Activated CD4-positive, alpha-beta T cell treated with anti-CD3 and anti-CD28 coated beads, Interleukin-2, amount 50 U/mL, for 48 hours (primary cell): Measurements from ENCODE around the gene ABI1.

Source experiments
- DNase-seq, 2 experiments: peaks; one replicate each; pipeline ENCODE4 v3.0.0-alpha.2; 2020

Gene ABI1

DNA sequence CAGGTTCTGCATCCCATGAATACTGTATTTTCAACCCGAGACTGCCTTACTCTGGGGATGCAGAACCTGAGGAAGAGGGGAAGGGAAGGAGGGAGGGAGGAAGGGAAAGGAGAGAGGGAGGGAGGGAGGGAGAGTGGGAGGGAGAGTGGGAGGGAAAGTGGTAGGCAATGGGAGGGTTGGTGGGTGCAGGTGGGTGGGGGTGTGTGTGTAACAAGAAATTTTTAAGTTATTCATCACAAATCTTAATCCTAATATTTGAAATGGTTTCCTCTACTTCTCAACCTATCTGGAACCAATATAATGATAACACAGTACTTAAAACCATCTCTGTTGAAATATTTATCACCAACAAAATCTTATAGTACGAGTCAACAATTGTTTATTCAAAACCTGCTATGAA, 95.2 kb downstream of the ABI1 start:
- DNase-seq, result no peak

DNA sequence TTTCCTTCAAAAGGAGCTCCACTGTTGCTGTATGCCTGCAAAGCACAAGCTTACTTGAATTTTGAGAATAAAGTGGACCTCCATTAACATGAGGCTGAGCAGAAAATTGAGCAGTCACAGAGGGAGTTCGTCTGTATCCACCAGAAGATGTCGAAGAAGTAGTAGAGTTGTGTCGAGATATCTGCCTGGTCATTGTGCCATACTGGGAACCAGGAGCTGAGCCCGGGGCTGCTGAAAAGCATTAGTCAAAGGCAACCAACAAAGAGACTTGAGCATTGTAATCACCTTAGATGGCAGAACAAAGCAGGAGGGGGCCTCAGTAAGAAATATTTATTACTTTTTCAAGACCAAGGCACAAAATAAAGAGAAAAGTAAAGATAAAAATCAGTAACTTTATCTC, 101.8 kb downstream of the ABI1 start:
- DNase-seq, result no peak

DNA sequence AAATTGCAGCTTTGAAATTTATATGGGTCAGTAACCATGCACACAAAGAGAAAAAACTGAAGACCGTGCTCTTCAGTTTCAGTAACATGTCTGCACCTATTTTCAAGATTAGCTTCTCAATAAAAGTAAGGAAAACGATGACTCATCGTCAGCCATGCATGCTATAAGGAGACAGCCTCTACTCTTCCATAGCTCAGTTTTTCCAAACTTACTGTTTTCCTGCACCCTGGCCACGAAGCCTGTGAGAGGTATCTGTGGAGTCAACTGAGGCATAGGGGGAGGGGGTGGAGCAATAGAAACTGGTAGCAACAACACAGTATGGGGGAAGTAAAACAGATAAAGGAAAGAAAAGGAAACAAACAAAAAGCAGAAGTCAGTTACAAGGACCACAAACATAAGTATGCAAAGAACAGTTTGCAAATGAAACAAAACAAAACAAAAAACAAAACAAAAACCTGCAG, 105.3 kb downstream of the ABI1 start:
- DNase-seq, result no peak

DNA sequence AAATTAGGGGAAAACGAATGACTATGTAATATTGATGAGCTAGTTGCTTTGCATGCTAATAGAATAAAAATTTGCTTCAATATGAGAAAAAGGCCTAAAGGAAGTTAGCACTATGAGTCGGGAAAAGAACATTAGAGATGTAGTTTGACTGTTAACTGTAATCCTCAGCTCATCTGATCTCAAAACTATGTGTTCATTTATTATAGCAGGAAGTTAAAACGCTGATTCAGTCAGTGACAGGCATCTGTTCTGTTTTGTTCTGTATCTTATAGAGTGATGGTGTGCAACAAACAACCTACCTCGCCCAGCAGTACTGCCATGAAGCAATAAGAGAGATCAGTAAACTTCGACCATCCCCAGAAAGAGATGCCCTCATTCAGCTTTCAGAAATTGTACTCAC, 114.7 kb downstream of the ABI1 start:
- no peak for DNase-seq

DNA sequence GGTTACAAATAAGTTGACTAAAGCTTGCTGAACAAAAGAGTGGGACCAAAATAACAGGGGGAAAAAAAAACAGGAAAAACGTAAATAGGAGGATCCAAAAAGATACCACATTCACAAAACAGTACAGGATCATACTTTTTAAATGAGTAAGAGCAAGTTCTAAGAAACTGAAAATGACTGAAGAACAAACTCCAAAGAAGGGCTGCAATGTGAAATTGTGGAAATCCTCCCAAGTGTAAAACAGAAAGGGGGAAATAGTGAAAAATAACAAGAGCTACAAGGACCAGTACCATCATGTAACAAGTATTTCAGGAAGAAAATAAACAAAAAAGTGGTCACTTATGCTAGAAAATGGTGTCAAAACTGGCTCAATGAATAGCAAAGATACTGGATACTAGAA, 116.9 kb downstream of the ABI1 start:
- DNase-seq, result no peak

DNA sequence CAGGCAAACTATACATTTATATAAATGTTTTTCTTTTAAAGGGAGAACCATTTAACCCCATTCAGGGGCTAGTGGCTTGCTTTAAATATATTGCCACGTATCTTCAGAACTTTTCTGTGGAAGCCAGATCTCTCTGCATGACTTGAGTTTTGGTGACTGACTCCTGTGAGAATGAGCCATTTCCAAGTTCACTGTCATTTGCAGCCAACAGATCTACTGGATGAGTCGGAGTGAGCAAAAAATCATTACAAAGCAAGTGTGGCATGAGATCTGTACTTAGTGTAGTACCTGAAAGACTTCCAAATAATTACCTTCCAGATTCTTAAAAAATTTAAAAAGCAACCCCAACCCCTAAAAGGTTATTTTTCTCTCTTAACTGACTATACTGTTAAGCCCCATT, 117.7 kb downstream of the ABI1 start:
- no peak for DNase-seq

DNA sequence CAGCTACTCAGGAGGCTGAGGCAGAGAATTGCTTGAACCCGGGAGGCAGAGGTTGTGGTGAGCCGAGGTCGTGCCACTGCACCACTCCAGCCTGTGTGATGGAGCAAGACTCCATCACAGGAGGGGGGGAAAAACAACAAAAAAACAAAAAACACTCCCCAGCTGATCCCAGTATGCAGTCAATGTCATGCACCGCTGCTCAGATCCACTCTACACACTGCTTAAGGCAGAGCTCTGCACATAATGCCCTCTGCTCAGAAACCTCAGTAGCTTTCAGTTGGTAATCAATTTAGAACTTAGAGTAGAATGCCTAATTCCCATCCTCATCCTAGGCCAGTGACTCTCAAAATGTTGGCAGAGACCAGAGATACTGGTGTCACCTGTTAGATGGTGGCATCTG, 119.4 kb downstream of the ABI1 start:
- no peak for DNase-seq

DNA sequence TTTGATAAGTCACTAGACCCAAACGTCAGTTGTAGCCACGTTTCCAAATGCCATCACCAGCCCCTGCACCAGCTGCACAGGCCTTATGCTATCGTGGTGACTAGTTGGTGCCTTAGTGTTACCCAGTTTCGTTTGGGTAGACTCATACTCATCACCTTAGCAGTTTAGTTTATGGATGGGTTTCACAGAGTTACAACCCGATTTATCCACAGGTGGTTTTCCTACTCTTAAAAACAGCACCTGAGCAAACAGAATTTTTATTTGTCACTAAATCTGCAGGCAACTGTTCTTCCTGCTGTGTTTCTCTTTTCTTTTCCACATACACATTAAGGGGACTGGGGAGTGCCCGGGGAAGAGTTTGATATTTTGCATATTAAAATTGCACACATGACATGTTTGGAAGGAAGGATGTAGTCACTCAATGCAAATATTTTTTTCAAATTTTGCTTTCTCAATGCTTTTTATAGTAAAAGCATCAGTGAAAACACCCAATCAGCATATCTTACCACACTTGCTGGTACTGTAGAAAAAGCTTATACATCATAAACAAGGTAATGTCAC, 121.6 kb downstream of the ABI1 start:
- DNase-seq, result peak; percentile 39 to 46

DNA sequence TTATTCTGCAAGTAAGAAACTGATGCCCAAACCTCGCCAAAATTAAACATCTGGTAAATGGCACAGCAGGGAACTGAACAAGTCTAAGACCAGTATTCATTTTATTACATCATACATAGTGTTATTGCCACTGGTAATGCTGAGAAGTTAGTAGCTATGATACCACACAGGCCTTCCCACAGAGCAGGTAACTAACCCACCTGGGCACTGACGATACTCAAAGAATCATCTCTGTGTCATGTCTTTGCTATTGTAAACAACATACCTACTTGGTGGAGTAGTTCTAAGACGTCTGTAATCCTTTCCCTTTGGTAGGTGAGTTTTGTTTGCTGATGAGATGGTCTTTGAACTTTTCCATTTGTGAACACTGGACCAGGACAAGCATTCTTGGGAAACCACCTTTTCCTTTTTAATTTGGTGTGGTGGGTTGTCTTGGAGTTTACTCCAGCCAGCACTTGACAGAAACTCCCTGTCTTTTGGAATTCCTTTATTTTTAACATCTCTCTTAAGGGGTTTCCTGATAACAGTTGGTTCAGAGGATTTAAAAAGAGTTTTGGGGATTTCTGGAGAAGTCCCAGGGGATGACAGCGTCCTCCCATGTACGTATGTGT, 122.4 kb downstream of the ABI1 start:
- DNase-seq, result no peak

DNA sequence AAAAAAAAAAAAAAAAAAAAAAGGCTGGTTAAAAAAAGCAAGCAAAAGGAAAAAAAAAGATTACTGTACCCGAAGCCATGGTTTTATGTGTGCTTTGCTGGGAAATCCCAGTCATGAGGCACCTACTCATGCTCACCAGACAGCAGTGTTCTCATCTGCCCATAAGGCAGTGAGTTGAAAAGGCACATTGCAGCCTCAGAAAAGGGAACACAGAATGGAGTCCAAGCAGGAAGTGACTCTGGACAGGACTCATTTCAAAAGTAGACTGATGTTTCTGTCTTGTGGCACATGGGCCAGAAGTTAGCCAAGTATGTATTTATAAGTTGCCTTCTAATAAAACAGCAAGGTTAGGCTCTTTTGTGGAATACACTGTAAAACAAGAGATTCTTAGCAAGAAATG, 123.0 kb downstream of the ABI1 start:
- peak in 1 of 2 experiments; percentile 51 for DNase-seq

DNA sequence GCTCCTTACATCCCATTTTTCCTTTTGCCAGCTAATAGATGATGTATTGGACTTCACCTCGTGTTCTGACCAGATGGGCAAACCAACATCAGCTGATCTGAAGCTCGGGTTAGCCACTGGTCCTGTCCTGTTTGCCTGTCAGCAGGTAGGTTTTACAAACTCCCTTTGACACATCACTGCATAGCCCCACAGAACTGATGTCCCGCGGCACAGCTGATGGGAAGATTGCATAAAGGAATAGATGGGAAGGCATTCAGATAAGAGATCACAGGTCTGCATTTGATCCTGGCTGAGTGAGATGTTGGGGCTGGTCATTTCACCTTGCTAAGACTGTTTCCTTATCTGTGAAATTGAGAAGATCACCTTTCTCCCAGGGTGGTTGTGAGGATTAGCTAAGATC, 125.3 kb downstream of the ABI1 start:
- DNase-seq, result no peak

DNA sequence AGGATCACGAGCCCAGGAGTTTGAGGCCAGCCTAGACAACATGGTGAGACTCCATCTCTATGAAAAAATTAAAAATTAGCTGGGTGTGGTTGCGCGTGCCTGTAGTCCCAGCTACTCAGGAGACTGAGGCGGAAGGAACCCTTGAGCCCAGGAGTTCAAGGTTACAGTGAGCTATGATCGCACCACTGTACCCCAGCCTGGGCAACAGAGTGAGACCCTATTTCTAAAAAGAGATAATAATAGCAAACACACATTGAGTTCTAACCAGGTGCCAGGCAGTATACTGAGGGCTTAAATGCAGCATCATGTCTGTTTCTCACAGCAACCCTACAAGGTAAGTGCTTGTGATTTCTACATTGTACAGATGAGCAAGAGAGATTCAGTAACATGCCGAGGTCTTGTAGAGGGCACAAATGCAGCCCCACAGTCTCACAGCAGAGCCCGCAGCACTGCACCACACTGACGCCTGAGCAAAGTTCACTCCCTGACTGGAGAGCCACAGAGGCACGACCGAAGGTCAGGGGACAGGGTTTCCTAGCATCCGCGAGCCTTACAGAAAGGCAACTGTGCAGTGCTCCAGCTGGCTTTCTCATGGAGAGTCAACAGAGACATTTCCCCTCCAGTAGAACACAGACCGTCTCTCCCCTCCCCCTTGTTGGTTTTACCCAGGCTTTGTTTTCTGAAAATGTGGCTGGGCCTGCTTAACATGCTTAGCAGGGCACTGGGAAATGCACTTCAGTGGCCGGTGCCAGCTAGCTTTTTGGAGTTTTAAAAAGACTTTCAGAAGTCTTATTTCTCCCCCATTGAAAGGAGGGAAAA, 126.8 kb downstream of the ABI1 start:
- no peak for DNase-seq

DNA sequence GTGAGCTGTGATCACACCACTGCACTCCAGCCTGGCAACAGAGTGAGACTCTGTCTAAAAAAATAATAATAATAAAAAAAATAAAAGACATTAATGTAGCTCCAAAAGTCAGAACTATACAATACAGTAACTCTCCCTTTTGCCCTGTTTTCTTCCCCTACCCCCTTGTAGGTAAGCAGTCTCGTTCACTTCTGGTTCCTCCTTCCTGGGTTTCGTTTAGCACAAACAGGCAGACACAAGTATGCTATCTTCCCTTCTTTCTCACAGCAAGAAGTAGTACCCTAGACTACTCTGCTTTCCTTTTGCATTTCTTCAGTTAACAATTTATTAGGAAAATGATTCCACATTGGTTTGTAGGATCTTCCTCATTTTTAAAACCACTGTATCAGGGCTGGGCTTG, 130.2 kb downstream of the ABI1 start:
- DNase-seq, result no peak

DNA sequence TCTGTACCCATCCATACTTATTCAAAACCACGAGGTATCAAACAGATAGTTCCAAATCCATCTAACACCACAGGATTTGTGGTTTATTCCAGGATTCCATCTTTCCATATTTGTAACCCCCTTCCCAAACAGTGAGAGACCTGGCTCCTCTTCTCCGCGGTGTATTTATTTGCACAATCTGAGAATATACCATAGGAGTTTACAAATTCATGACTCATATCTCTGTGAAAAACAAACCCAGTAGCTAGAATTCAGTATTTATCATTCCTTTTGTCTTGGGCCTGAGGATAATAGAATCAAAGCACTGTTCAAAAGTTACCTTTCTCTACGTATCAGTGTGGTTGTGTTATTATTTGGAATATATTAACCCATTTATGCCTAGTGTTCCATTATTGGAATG, 131.4 kb downstream of the ABI1 start:
- no peak for DNase-seq

DNA sequence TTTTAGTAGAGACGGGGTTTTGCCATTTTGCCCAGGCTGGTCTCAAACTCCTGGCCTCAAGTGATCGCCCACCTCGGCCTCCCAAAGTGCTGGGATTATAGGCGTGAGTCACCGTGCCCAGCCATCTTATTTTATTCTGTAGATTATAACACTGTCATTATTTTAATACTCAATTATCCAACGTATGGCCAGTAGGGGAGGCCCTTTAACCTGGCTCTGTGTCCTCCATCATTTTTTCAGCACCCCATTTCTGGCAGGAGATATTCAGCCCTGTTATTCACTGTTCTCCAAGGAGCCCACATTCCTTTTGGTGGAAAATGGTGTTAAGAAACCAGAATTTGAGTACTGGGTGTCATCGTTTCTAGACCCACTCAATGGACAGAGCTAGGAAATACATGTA, 131.8 kb downstream of the ABI1 start:
- no peak for DNase-seq

DNA sequence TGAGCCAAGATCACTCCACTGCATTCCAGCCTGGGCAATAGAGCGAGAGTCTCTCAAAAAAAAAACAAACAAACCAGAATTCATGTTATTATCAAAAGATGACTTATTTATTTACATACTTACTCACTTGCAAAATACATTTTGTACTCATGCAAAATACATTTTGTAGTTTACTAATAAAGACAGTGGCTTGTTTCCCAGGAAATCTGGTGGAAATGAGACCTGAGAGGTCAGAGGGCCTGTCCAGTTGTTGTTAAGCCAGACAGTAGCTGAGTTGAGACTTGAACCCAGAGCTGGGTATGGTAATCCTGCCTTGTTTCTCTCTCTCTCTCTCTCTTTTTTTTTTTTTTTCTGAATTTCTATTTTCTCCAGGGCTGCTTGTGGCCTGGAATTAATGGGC, 133.8 kb downstream of the ABI1 start:
- no peak for DNase-seq

DNA sequence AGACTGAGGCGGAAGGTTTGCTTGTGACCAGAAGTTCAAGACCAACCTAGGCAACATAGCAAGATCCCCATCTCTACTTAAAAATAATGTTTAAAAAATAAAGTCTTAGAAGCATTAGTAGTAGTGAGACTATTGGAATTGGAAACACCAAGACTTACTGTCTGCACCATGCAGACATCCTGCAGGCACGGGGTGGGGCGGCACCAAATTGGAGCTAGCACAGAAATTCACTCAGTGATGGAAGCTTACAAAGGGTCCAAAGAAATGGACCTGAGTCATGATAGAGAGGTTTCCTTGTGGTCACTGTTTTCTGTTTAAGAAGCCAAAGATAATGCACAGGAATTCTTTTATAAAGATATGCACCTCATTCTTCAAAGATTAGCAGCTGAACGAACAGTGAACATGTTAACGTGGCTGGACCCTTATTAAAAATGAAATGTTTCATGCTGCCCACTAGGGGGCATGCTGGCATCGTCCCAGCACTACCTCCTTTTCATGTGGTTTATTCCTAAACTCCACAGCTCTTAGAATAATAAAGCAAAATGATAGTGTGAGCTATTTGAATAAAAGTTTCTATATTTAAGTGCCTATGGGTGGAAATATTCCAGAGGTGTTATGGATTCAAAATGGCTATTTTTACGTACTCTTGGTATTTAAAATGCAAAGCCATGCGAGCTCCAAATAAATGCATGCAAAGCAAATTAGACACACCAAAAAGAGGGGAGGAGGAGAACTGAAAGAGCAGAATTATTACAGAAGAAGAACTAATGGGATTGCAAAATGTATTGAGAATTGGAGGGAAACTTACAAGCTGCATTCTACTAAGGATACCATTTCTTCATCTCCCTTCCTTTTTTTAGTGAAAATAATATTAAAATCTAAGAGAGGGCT, 134.7 kb downstream of the ABI1 start:
- DNase-seq, result peak; percentile 37 to 50

DNA sequence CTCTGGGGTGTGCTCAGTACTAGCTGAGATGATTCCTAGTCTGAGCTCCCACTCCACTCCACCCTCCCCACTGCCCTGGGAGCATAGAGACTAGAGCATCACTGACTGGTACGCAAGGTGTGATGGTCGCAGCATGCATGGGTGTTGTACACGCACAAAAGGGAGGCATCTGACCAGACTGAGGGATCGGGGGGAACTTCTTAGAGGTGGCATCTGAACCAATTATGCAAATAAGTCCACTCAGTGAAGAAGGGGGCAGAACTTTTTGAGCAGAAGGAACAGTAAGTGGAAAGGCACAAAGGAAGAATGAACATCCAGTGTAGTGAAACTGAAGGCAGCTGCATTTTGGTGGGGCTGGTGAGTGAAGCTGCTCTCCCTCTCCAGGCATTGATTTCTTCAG, 137.7 kb downstream of the ABI1 start:
- DNase-seq, result no peak

DNA sequence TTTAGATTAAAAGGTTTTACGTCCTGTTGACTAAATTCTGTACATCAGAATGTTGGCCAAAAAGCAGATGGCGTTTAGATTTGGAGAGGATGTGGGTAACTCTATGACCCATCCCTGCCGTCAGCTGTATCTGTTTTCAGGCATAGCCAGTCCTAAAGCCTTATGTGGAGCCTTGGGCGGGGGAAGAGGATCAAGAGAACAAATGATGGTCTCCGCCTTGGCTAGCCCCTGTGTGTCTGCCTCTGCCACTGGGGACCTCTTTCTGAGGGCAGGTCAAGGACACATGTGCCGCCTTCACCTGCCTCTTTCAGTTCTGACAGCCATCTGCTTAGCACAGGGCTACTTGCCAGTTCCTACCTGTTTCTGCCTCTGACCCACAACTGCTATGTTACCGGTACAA, 139.2 kb downstream of the ABI1 start:
- peak in 1 of 2 experiments; percentile 50 for DNase-seq

DNA sequence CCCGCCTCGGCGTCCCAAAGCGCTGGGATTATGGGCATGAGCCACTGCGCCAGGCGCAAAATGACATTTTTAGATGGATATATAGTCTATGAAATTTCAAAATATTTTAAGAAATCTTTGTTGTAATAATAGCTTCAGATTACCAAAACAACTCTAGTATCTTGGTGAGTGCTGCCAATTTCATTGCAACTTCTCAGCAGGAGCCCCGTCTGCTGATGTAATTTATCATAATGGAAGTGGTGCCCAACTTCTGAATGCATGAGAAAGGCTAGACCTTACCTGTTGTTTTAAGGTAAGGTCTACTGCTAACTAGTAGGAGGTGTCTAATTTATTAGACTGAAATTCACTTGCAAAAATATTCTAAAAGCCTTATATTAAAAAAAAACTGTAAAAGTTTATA, 143.3 kb downstream of the ABI1 start:
- DNase-seq, result no peak

DNA sequence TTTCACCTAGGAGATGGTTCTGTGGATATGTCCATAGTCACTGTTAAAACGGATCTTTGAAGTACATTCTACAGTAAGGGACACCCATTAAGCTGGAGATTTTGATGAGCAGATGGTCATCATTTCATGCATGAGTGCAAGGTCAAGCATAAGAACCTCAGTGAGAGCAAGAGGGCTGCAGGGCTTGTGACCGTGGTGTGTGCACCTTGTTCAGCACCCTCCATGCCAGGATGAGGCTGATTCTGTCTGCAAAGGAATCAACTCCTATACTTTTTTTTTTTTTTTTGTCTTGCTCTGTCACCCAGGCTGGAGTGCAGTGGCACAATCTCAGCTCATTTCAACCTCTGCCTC, 145.6 kb downstream of the ABI1 start:
- no peak for DNase-seq

DNA sequence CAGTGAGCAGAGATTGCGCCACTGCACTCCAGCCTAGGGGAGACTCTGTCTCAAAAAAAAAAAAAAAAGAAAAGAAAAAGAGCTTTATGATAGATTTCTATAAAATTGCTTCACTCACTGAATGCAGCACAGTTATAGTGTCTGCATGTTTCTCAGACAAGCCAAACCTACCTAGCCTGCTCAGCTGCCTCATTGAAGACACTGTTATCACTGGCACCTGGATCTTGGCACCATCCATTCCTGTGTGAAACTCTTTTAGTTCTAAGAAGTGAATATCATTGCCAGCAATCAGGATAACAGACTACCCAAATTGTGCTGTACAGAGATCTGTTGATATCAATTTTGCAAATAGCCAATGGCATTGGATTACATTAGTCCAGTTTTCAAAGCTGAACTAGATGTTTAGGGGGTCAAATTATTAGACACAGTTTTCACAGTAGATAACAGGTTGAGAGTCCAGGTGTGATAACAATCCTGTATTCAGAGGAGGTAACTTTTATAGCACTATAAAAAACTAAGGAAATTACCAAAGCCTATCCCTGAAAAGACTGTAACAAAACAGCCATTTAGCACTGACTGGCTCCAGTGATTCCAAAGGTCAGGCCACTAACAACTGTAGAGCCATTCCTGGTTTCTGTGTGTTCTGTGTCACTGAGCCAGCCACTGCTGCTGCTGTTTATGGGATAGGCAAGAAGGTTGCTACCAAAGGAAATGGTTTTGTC, 146.2 kb downstream of the ABI1 start:
- no peak for DNase-seq

DNA sequence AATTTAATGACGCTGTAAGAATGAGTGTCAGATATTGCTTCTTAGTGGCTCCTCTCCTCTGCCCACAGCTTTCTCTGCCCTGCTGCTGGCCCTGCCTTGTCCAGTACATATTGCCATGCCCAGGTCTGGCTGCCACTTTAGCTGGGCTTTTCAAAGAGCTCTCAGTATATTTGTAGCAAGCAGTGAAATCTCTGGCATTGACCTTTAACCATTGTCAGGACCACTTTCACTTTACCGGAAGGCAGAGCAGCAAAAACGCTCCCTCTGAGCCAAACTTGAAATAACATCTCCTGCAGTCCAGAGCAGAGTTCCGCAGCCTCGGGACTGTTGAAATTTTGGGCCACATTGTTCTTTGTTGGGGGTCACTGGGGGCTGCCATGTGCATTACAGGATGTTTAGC, 149.4 kb downstream of the ABI1 start:
- DNase-seq, result no peak
